Endothelial cell of umbilical vein (primary cell): ENCODE measurements around the gene ANKS1A. TPM values are rescaled to one million over a fixed set of nuclear protein-coding genes. Genes with fewer than 3 reads are reported as not detected.

Experiments
- BruUV-seq: library from RNA; stranded (reverse); fragments of 400-500 nt; replicated peaks from 2 replicates; lab custom pipeline; 2021; lab: Mats Ljungman, UMichigan
- CTCF ChIA-PET: fragments of 300-600, 350-600 bp; sonication (Branson Sonifier 250); formaldehyde crosslinking; loops from one replicate; lab custom pipeline; 2021; ENCODE audit warnings: antibody characterized with exemption, inconsistent platforms; lab: Charles Lee
- POLR2A ChIA-PET: fragments of 300-600, 350-600 bp; sonication (Branson Sonifier 250); formaldehyde crosslinking; loops from one replicate; lab custom pipeline; 2021; ENCODE audit warnings: antibody characterized with exemption, inconsistent platforms; lab: Charles Lee
- DNase-seq: peaks from one replicate; pipeline ENCODE4 v3.0.0-alpha.2; 2011; ENCODE audit warnings: low read depth, low spot score
- FAIRE-seq: peaks from 2 replicates; lab custom pipeline; 2011; peaks lifted over from hg19 to GRCh38; lab: Jason Lieb, UNC
- H2AFZ ChIP-seq: 2 replicates; pipeline ENCODE4 v1.6.0; 2012; ENCODE audit warnings: low read depth, low read length, control low read depth, inconsistent platforms
- H3K27ac ChIP-seq: 2 replicates; pipeline ENCODE4 v1.5.1; 2011; ENCODE audit warnings: low read depth, mild to moderate bottlenecking, control low read depth, low read length, moderate library complexity; ENCODE audit not compliant: insufficient read depth
- H3K27me3 ChIP-seq, 2 experiments: 2 replicates each; pipeline versions ENCODE4 v1.6.0 to v1.6.1; 2011; ENCODE audit warnings: low read length in 2 of 2, mixed read lengths in 1 of 2; ENCODE audit not compliant: control insufficient read depth in 2 of 2, insufficient read depth in 2 of 2
- H3K36me3 ChIP-seq, 2 experiments: 2 replicates in 1 of 2; 3 replicates in 1 of 2; pipeline ENCODE4 v1.5.1; 2011; ENCODE audit warnings: low read length in 2 of 2, mild to moderate bottlenecking in 1 of 2, moderate library complexity in 1 of 2; ENCODE audit not compliant: control insufficient read depth in 2 of 2, insufficient read depth in 2 of 2; ENCODE audit errors: extremely low read depth in 1 of 2
- H3K4me1 ChIP-seq: 3 replicates; pipeline ENCODE4 v1.5.1; 2011; ENCODE audit warnings: mild to moderate bottlenecking, low read length; ENCODE audit not compliant: control insufficient read depth, insufficient read depth; ENCODE audit errors: extremely low read depth
- H3K4me2 ChIP-seq: 2 replicates; pipeline ENCODE4 v1.6.1; 2011; ENCODE audit warnings: low read length, control low read depth, mixed read lengths; ENCODE audit not compliant: insufficient read depth
- H3K4me3 ChIP-seq, 3 experiments: fragments of 200-600 bp in 1 of 3; sonication (generic), shearing (Covaris generic) in 1 of 3; replicated peaks in 1 of 3; 2 replicates each; pipeline ENCODE4 v1.5.1; 2011 to 2016; ENCODE audit warnings: control low read depth in 3 of 3, low read length in 3 of 3, mild to moderate bottlenecking in 2 of 3, inconsistent platforms in 1 of 3, low read depth in 1 of 3, moderate library complexity in 1 of 3; ENCODE audit not compliant: insufficient read depth in 1 of 3
- H3K79me2 ChIP-seq: 2 replicates; pipeline ENCODE4 v1.6.0; 2012; ENCODE audit warnings: low read length, inconsistent platforms; ENCODE audit not compliant: control insufficient read depth, insufficient read depth
- H3K9ac ChIP-seq: replicated peaks from 2 replicates; pipeline ENCODE3; 2011; ENCODE audit warnings: low read length, control low read depth; ENCODE audit not compliant: insufficient read depth; ENCODE audit errors: extremely low read depth
- H3K9me1 ChIP-seq: replicated peaks from 3 replicates; pipeline ENCODE4 v1.6.0; 2011; ENCODE audit warnings: mild to moderate bottlenecking, low read length; ENCODE audit not compliant: control insufficient read depth, insufficient read depth; ENCODE audit errors: extremely low read depth
- H3K9me3 ChIP-seq: replicated peaks from 2 replicates; pipeline ENCODE4 v1.5.1; 2012; ENCODE audit warnings: low read length, inconsistent platforms; ENCODE audit not compliant: control insufficient read depth, insufficient read depth
- H4K20me1 ChIP-seq: replicated peaks from 2 replicates; pipeline ENCODE3; 2011; ENCODE audit warnings: mild to moderate bottlenecking, low read length; ENCODE audit not compliant: control insufficient read depth, insufficient read depth; ENCODE audit errors: extremely low read depth
- EZH2 ChIP-seq: IDR thresholded peaks from 2 replicates; pipeline ENCODE4 v1.6.1; 2012; ENCODE audit warnings: borderline replicate concordance, low read depth, mild to moderate bottlenecking, moderate library complexity, low read length, inconsistent platforms; ENCODE audit not compliant: severe bottlenecking
- FOS ChIP-seq: IDR thresholded peaks from 2 replicates; pipeline ENCODE4 v1.6.1; 2011; ENCODE audit warnings: mild to moderate bottlenecking, low read length, moderate library complexity, borderline replicate concordance; ENCODE audit not compliant: insufficient read depth
- GATA2 ChIP-seq: IDR thresholded peaks from 2 replicates; pipeline ENCODE4 v1.7.0; 2011; ENCODE audit warnings: low read depth, mild to moderate bottlenecking, moderate library complexity, mixed read lengths, low read length; ENCODE audit not compliant: insufficient read length, insufficient read depth
- JUN ChIP-seq: IDR thresholded peaks from 2 replicates; pipeline ENCODE4 v1.6.1; 2011; ENCODE audit warnings: borderline replicate concordance, low read depth; ENCODE audit not compliant: insufficient read length, insufficient read depth
- POLR2A ChIP-seq: IDR thresholded peaks from 2 replicates; pipeline ENCODE4 v1.6.1; 2012; ENCODE audit warnings: low read depth, mild to moderate bottlenecking, control low read depth, low read length
- POLR2AphosphoS5 ChIP-seq: IDR thresholded peaks from 2 replicates; pipeline ENCODE4 v1.6.1; 2012; ENCODE audit warnings: low read depth, mild to moderate bottlenecking, control low read depth, low read length, moderate library complexity; ENCODE audit not compliant: insufficient read depth
- dilution Hi-C: fragments of 300-500 bp; cut with MboI; formaldehyde crosslinking; loops from one replicate; pipeline ENCODE4 v1.15.0; 2019; ENCODE audit warnings: low sequenced_read_pairs; ENCODE audit not compliant: extremely low pct_ligation_motif_present
- intact Hi-C: fragments of 100-400 bp; cut with micrococcal nuclease; formaldehyde crosslinking; loops from one replicate; pipeline ENCODE4 v1.10.0; 2022
- polyA plus RNA-seq, 4 experiments: library from polyadenylated mRNA; depleted of rRNA in 3 of 4; stranded (reverse) in 3 of 4; unstranded in 1 of 4; fragments of >200 nt; gene quantifications; 2 replicates each; pipeline versions ENCODE4 v1.2.1 to v1.2.3, GENCODE V29; 2011 to 2012; ENCODE audit warnings: missing spikeins in 1 of 4
- total RNA-seq: library from RNA; stranded (reverse); gene quantifications from 2 replicates; pipeline ENCODE4 v1.2.3, GENCODE V29; 2021
- TF ChIP-seq, protein P1 (sequence below): IDR thresholded peaks from 2 replicates; pipeline ENCODE4 v1.6.1; 2011; ENCODE audit not compliant: insufficient read depth, insufficient read length
- TF ChIP-seq, protein P2 (sequence below), 2 donors: IDR thresholded peaks; 1 replicate in 1 of 2; 2 replicates in 1 of 2; pipeline ENCODE4 v1.5.1; 2011; ENCODE audit warnings: low read length in 2 of 2, mild to moderate bottlenecking in 2 of 2, moderate library complexity in 2 of 2, control low read depth in 1 of 2, inconsistent platforms in 1 of 2, low read depth in 1 of 2; ENCODE audit not compliant: insufficient read depth in 1 of 2; ENCODE audit errors: extremely low read depth in 1 of 2

The ANKS1A gene
- total and polyA plus RNA-seq, 2 donors (not counting 3 experiments of a cell fraction or from before 2014, with no cell fraction given), result 8.9 to 26.1 TPM

DNA sequence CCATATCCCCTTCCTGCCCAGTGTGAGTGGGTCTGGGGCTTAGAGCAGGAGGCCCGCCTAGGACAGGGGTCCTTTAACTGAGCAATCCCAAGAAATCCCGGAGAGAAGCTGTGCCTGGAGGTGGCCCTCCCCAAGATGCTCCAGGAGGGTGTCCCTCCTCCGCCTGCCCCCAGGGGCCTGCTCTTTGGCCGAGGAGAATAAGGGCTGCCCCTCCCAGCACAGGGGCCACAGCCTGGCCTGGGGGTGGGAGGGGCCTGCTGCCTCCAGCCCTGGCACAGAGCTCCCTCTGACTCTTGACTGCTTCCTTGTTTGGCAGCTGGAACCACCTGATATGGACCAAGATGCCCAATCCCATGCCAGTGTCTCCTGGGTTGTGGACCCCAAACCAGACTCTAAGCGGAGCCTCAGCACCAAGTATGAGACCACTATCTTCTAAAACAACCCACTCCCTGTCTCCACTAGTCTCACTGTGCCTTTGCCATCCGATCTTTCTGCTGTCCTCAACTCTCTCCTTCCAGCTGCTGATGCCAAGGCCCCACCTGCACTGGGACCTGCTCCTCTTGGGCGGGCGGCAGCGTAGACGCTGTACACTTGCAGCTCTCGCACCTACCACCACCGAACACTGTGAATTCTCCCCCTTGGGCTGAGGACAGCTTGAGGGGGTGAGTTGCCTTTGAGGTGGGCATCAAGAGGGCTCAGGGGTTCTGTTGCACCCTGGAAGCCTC, 197.7 kb downstream of the ANKS1A start:
- ChIA-PET POLR2A (no interaction called here), CTCF (interaction anchor here (0.9 to 2.5 kb wide), 3 partner anchors 36 to 100 kb away, joined by 3 to 9 read pairs (median 3); no protein-coding TSS in a partner anchor)
- no peaks in the 10 kb centered on the region for H3K79me2 ChIP-seq
- H4K20me1 ChIP-seq, result no peaks in the 10 kb centered on the region
- no peaks in the 10 kb centered on the region for H3K9me1 ChIP-seq
- H3K9ac ChIP-seq, result no peak overlapping the region
- no TSS peak for BruUV-seq
- no peak overlapping the region for H3K4me3 ChIP-seq
- DNase-seq, result no peak
- no peak overlapping the region for H3K27ac ChIP-seq
- dilution Hi-C loops (no loop called here), intact Hi-C loops (no loop called here)
- TF ChIP-seq, protein P1, sequence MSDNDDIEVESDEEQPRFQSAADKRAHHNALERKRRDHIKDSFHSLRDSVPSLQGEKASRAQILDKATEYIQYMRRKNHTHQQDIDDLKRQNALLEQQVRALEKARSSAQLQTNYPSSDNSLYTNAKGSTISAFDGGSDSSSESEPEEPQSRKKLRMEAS, result no peak
- TF ChIP-seq FOS (no peak), EZH2 (no peak), POLR2AphosphoS5 (no peak), JUN (no peak), GATA2 (no peak), POLR2A (no peak)
- TF ChIP-seq, protein P2, sequence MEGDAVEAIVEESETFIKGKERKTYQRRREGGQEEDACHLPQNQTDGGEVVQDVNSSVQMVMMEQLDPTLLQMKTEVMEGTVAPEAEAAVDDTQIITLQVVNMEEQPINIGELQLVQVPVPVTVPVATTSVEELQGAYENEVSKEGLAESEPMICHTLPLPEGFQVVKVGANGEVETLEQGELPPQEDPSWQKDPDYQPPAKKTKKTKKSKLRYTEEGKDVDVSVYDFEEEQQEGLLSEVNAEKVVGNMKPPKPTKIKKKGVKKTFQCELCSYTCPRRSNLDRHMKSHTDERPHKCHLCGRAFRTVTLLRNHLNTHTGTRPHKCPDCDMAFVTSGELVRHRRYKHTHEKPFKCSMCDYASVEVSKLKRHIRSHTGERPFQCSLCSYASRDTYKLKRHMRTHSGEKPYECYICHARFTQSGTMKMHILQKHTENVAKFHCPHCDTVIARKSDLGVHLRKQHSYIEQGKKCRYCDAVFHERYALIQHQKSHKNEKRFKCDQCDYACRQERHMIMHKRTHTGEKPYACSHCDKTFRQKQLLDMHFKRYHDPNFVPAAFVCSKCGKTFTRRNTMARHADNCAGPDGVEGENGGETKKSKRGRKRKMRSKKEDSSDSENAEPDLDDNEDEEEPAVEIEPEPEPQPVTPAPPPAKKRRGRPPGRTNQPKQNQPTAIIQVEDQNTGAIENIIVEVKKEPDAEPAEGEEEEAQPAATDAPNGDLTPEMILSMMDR (IDR thresholded peaks at IDR 0.05; ENCODE audit: extremely low read depth in 1 of 2, insufficient read depth in 1 of 2, low read depth in 1 of 2, low read length in 2 of 2), result no peak
- peaks cover 2% of the 10 kb centered on the region for H3K4me1 ChIP-seq
- no peaks in the 10 kb centered on the region for H3K9me3 ChIP-seq
- no peak overlapping the region for H3K4me2 ChIP-seq
- no peak for FAIRE-seq
- no peak overlapping the region for H2AFZ ChIP-seq
- H3K27me3 ChIP-seq, result no peaks in the 10 kb centered on the region
- peaks cover 0 to 41% of the 10 kb centered on the region in 2 experiments for H3K36me3 ChIP-seq
